GM12872 (cell line): ENCODE results near the gene KCNQ1.

Experiments used
- CTCF ChIP-seq: IDR thresholded peaks from 3 replicates; pipeline ENCODE4 v1.5.1; 2011; ENCODE audit warnings: low read depth, mild to moderate bottlenecking, low read length, moderate library complexity; ENCODE audit not compliant: insufficient read depth

KCNQ1 gene

GRCh38 chr11:2540223-2540991 is 95.6 kb downstream of the KCNQ1 start:
- TF ChIP-seq CTCF: no peak

GRCh38 chr11:2540992-2541680 is 96.3 kb downstream of the KCNQ1 start:
- no peak for TF ChIP-seq CTCF

- no peak for TF ChIP-seq CTCF
Observed at GRCh38 chr11:2541881-2542361, 97.1 kb downstream of the KCNQ1 start.

- TF ChIP-seq CTCF: no peak
Observed at GRCh38 chr11:2542406-2542805, 97.6 kb downstream of the KCNQ1 start.

GRCh38 chr11:2547806-2548205 is 103.0 kb downstream of the KCNQ1 start:
- TF ChIP-seq CTCF: no peak

- TF ChIP-seq CTCF: no peak
Observed at GRCh38 chr11:2548596-2548995, 103.8 kb downstream of the KCNQ1 start.

- TF ChIP-seq CTCF: no peak
Observed at GRCh38 chr11:2549080-2549479, 104.3 kb downstream of the KCNQ1 start.
